Islet of Langerhans (tissue), 1 donor: ENCODE measurements around the gene TP73.

Experiments
- FAIRE-seq: peaks from one replicate; lab custom pipeline; 2011; peaks lifted over from hg19 to GRCh38; lab: Jason Lieb, UNC

TP73 gene

DNA sequence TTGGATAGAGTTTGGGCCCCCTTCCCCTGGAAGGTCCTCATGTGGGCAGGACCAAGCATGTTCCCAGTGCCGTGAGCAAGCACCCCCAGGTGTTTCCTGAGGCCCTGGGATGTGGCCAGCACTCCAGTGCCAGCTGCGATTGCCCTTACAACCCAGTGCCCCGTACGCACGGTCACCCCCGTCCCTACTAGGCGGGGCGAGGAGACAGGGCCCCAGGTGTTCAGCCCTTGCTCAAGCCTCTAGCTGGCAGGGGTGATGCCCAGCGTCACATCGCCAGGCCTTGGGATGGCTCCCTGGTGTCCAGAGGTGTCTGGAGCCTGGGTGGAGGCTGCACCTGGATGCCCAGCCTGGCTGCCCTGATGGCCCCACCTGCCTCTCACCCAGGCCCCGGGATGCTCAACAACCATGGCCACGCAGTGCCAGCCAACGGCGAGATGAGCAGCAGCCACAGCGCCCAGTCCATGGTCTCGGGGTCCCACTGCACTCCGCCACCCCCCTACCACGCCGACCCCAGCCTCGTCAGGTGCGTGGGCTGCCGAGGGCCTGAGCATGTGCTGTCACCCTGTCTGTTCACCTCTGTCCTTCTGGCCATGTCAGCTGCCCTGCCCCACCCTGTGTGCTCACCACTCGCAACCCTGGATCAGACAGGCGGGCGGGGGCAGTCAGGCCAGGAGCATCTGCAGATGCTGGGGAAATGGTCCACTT, 78.4 kb downstream of the TP73 start:
- FAIRE-seq, result no peak

DNA sequence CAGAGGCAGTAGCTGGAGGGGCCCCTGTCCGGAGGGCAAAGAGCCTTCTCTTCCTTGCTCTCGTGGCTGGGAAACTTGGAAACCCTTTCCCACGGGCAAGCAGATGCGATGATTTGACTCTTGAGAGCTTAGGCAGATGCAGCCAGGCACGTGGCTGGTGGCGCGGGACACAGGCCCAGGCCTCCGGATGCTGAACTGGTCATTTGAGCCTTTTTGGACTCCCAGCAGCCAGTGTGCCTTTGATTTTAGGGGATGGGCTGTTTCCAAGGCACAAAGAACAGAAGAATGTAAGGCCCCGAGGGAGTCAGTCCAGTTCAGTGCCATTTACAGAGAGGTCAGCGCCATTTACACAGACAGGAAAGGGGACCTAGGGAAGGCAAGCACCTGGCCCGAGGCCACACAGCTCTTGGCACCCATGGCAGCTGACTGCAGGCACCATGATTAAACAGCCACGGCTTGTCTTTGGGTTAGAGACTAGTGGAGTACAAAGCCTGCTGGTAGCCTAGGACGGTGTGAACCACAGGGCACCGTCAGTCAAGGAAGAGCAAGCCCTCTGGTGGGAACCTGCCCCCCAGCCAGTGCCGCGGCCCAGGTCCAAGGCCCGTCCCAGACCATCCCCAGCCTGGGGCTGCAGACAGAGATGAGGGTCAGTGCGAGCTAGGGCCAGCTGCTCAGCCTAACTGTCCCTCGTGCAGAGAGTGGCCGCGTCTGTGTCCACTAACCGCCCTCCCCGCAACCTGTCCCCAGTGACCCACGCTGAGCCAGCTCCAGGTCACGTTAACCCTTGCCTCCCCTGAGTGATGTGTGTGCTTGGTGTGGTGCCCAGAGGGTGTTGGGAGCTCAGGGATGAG, 79.5 kb downstream of the TP73 start:
- no peak for FAIRE-seq

DNA sequence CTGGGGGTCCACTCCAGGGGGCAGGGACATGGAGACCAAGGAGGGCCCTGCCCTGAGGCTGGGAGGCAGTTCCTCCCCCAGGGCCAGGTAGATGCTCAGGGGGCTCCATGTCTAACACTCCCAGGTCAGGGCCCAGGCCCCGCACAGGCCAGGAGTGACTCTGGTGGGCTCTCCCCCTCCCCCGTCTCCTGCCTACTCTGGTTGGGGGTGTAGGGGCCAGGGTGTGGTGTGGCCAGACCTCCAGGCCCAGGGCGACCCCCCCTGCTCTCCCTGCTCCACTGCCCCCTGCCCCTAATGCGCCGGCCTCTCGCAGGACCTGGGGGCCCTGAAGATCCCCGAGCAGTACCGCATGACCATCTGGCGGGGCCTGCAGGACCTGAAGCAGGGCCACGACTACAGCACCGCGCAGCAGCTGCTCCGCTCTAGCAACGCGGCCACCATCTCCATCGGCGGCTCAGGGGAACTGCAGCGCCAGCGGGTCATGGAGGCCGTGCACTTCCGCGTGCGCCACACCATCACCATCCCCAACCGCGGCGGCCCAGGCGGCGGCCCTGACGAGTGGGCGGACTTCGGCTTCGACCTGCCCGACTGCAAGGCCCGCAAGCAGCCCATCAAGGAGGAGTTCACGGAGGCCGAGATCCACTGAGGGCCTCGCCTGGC, 80.2 kb downstream of the TP73 start:
- no peak for FAIRE-seq

DNA sequence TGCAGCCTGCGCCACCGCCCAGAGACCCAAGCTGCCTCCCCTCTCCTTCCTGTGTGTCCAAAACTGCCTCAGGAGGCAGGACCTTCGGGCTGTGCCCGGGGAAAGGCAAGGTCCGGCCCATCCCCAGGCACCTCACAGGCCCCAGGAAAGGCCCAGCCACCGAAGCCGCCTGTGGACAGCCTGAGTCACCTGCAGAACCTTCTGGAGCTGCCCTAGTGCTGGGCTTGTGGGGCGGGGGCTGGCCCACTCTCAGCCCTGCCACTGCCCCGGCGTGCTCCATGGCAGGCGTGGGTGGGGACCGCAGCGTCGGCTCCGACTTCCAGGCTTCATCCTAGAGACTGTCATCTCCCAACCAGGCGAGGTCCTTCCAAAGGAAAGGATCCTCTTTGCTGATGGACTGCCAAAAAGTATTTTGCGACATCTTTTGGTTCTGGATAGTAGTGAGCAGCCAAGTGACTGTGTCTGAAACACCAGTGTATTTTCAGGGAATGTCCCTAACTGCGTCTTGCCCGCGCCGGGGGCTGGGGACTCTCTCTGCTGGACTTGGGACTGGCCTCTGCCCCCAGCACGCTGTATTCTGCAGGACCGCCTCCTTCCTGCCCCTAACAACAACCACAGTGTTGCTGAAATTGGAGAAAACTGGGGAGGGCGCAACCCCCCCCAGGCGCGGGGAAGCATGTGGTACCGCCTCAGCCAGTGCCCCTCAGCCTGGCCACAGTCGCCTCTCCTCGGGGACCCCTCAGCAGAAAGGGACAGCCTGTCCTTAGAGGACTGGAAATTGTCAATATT, 81.0 kb downstream of the TP73 start:
- no peak for FAIRE-seq

DNA sequence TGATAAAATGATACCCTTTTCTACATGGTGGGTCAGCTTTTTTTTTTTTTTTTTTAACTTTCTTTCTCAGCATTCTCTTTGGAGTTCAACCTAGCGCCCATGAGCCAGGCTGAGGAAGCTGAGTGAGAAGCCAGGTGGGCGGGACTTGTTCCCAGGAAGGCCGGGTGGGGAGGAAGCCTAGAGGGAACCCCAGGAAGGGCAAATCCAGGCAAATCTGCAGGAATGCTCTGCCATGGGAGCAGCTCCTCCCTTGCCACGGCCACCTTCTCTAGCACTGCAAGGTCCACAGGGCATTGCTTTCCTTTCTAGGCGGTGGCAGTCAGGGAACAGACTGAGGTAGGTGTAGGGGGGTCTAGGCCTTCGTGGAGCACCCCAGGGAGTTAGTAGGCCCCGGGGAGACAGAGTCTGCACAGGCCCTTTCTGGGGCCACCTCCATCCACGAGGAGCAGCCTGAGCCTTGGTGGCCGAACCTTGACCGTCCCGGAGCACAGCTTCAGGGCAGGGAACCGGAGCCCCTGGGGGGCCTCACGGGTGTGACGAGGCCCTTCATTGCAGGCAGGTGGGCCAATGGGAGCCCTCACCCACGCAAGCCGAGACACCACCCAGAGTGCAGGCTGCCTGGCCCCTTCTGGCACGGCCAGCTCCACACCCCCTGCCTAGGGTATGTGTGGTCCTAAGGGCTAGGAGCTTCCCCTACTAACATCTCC, 81.7 kb downstream of the TP73 start:
- FAIRE-seq, result no peak

DNA sequence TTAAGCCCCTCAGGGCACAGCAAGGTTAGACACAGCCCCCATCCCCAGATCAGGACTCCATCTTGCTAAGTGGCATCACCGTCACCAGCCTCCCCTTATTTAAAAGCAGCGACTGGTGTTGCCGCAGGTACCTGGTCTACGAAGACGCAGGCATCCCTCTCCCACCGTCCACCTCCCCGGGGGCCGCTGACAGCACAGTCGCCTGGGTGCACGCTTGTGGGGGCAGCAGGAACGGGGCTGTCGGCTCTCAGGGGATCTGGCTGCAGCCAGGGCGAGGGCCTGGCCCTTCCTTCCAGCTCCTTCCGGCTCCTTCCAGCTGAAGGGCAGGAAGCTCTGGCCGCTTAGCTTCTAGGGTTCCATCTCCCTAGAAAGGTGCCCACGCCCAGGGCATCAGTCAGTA, 82.3 kb downstream of the TP73 start:
- no peak for FAIRE-seq

DNA sequence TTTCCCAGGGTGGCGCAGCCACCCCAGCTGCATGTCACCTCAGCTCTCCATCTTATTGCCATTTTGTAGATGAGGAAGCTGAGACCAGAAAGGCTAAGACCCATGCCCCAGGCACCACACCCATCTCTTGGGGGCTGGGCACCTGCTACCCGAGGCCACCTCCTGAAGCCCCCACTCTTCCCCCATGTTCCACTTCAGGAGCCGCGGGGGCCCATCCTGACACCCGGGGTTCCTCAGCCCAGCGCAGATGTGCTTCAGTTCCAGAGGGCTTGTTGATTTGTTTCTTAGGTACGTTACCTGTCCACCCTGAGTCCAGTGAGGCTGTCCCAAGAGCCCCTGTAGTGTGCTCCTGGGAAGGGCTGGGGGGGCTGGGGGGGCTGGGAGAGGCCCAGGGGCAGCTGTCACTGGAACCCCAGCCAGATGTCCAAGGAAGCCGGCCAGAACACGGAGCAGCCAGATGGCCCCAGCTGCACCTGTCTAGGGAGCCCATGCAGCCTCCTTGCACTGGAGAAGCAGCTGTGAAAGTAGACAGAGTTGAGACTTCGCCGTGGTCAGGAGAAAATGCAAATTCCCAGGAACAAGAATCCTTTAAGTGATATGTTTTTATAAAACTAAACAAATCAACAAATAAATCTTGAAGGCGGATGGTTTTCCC, 82.8 kb downstream of the TP73 start:
- no peak for FAIRE-seq

DNA sequence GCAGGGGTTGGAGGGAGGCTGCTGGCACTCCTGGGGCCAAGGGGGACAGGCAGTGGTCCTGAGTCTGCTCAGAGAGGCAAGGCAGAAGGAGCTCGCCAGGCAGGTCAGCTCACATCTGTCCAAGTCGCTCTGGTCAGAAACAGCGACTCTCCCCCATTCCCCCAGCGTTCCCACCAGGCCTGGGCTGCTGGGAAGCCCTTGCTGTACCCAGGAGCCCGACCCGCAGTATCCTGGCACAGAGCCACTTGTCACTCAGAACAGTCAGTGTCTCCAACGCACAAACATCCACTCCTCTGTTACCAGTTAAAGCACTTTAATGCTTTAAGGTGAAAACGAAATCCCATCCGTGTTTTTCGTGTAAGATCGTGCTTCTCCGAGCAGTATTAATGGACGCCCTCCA, 83.4 kb downstream of the TP73 start:
- FAIRE-seq, result no peak

DNA sequence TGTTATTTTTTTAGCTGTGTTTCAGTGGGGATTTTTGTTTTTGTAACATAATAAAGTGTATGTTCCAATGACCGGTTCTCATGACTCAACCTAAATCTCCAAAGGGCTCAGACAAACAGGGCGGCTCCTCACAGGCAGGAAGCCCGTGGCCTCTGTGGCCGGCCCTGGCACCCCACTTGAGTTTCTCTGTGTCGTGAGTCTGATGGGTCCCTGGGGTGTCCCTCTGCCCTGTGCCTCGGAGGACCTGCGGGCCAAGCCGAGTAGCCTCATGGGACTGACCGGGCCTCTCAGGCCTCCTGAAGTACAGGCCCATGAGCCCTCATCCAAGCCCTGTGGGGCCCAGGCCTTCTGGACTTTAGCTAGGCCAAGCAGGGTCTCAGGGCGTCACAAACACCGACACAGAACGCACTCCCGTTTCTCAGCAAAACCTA, 83.8 kb downstream of the TP73 start:
- no peak for FAIRE-seq

DNA sequence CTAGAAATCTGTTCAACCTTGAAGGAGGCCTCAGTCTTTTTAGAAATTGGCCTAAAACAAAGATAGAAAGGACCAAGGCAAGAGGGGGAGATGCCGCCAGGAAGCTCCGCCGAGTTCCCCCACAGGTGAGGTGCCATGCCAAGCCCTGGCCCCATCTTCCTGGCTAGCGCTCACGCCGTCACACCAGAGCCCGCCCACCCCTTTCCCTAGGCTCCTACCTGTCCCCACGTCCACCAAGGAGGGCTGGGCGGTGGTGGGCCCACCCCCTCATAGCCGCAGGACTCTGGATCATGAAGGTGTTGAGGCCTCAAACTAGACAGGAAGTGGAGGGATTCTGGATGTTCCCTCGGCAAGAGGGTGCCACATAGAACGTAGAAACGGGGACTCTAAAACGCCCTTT, 84.4 kb downstream of the TP73 start:
- FAIRE-seq, result no peak

DNA sequence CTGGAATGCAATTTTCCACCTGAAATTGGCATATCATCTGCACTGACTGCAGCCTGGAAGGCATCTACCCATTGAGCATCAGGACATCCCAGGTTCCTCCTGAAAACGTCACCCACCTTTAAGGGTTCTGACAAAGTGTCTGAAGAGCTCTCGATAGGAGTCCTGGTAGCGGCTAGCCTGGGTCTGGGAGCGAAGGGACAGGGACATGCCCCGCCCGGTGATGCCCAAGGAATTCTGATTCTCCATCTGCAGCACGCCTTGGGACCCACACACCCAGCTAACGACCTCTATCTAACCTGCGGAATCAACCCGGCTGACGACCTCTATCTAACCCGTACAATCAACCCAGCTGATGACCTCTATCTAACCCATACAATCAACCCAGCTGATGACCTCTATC, 86.6 kb downstream of the TP73 start:
- FAIRE-seq, result no peak

DNA sequence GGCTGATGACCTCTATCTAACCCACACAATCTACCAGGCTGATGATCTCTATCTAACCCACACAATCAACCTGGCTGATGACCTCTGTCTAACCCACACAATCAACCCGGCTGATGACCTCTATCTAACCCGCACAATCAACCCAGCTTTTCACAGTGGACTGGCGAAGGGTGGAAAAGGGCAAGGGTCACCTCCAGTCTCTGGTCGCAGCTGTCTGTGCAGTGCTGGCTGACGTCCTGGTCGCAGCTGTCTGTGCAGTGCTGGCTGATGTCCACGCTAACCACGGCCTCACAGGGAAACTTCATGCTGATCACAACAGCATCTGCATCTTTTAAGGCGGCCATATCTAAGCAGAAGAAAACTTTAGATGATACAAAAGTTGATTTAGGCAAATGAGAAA, 87.7 kb downstream of the TP73 start:
- FAIRE-seq, result no peak

DNA sequence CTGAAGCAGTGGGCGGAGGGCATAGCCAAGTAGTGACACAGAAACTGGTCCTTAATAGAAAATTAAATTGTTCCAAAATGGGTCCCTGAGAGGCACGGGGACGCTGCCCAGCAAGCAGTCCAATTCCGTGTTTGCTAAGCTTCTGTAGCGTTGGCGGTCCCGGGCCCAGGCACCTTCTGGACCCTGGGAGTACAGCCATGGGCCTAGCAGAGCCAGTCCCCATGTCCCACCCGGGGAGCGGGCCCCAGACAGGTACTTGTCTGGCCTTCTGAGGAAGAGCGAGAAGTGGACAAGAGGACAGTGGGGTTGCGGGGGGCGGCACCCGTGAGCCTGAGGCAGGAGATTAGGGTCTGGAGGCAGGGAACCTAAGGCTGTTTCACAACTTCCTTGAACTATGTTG, 88.4 kb downstream of the TP73 start:
- no peak for FAIRE-seq

DNA sequence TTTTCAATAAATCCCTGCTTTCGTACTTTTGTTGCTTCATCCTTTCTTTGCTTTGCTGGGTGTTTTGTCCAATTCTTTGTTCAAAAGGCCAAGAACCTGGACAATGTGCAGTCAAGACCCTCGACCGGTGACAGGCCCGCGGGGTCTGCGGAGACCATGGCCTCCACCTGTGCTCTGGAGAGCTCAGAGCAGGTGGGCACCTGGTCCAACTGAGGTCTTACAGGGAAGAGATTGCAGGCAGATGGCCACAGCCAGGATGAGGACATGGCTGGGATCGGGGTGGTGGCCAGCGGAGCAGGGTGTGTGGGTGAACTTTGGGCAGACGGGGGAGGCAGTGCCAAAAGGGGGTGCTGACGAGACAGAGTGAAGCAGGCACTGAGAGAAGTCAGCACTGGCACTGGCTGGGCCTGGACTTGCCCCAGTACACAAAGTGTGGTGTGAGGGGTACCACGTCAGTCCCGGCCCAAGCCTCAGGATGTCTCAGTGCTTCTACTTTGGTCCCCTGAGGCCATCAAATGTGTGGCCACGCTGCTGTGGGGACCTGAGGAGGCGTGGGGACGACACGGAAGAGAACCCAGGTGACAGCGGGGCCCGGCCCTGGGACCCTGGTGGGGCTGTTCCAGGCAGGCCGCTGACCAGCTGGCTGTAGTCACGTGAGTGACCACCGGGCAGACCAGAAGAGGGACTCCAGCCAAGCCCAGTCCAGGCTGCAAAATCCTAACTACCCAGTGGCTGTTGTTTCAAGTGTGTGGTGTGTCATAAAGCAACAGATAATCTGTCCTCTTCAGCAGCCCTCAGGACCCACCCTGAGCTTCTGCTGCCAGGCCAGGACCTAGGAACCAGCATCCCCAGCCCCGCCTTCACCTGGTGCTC, 89.5 kb downstream of the TP73 start:
- no peak for FAIRE-seq

DNA sequence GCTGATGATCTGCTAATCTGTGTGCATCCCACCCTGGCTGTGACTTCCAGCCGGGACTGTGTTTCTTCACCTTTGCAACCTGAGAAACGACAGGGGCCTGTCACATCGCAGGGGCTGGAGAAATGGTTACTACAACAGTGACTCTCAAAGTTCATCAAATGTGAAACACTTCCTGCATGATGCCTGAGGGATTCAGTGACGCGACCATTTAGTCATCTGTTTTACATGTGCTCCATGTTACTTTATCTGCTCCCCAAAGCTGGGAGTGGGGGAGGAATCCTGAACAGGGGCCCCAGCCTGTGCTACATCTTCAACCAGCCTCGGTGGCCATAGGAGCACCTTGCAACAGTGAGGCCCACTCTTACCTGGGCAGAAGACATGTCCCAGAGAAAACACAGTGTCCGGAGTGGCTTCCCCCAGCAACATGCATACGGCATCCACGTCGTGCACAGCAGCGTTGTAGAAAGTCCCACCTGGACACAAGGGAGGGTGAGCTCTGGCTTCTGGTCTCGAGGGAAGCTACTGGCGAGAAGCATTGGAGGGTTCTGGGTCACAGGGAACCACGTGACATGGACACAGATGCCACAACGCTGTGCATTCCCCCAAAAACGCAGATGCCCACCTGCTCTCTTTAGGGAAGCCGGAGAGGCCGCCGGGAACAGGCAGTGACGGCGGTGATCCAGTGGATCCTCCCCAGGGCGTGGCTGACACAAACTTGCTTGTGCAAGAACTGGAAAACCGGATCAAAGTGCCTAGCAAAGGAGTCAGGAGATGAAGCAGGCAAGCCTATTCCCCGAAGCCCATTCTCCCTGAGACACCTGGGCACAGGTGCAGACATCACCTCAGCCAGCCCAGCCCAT, 90.4 kb downstream of the TP73 start:
- no peak for FAIRE-seq

DNA sequence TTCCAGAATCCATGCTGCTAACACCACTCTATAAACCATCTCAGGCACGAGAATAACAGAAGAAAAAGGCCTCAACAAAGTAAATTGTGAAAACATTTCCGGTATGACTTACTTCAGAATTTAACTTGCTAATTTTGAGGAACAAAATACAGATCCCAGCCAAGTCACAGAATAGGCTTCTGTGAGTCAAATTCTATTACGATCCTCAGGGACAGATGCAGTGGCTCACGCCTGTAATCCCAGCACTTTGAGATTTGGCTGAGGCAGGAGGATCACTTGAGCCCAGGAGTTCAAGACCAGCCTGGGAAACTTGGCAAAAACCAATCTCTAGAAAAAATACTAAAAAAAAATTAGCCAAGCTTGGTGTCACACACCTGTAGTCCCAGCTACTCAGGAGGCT, 91.1 kb downstream of the TP73 start:
- FAIRE-seq, result no peak

DNA sequence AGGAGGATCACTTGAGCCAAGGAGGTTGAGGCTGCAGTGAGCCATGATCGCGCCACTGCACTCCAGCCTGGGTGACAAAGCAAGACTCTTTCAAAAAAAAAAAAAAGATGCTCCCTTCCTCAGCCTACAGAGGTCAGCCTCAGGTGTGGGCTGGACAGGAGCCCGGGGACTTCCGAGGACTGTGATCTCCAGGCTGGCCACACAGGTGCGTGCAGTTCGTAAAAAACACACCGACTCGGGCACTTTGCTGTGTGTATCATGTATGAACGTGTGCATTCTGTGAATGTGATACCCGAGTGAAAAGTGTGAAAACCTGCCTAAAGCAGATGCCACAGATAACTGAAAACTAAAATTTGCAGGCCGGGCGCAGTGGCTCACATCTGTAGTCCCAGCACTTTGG, 91.5 kb downstream of the TP73 start:
- no peak for FAIRE-seq

DNA sequence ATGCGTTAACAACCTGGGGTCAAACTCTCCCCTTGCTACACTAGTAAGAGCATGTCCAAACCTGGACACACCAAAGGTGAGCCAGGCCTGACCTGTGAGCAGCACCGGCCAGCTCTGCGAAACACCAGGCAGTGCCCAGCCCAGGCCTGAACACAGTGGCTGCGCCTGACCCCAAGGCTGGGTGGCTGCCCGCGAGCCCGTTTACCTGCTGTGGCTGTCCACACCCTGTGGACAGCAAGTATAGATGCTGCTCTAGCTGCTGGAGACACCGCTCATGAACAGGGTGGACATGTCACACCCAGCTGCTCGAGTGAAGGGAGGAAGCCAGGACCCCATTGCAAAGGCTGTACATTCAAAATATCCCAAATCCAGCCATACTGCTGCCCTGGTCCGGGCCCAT, 92.3 kb downstream of the TP73 start:
- no peak for FAIRE-seq

DNA sequence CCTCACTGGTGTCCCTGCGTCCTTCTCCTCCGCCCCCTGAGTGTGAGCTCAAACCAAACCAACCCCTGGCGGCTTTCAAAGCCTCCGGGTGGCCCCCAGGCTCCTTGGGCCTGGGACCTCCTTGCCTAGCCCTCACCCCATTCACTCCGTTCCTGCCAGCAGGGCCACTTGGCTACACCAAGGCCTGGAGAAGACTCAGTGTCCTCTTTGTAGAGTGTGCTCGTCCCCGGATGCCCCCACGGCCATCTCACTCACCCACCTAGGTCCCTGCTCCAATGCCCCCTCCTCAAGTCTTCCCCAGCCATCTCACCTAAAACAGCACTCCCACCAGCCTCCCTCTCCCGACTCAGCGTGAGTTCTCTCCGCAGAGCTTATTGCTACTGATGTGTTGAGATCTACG, 92.8 kb downstream of the TP73 start:
- FAIRE-seq, result no peak
